Glutamatergic neuron (in vitro differentiated cells): Measurements from ENCODE around the gene XPNPEP3. TPM values are rescaled to one million over a fixed set of nuclear protein-coding genes. Genes with fewer than 3 reads are reported as not detected.
A peak's percentile ranks its signal among the peaks of the same experiment; 100 is the strongest.

ENCODE experiments used
- DNase-seq: peaks from one replicate; pipeline ENCODE4 v3.0.0; 2022
- H3K27ac Mint-ChIP-seq: one replicate; pipeline ENCODE4 v1.8.0; 2020; ENCODE audit warnings: mild to moderate bottlenecking, mixed read lengths, inconsistent platforms; ENCODE audit not compliant: unreplicated experiment
- H3K27me3 Mint-ChIP-seq: one replicate; pipeline ENCODE4 v1.8.0; 2020; ENCODE audit warnings: mild to moderate bottlenecking, moderate library complexity, mixed read lengths, inconsistent platforms; ENCODE audit not compliant: unreplicated experiment
- H3K36me3 Mint-ChIP-seq: one replicate; pipeline ENCODE4 v1.8.0; 2020; ENCODE audit warnings: mild to moderate bottlenecking, mixed read lengths, inconsistent platforms; ENCODE audit not compliant: unreplicated experiment
- H3K4me1 Mint-ChIP-seq: one replicate; pipeline ENCODE4 v1.8.0; 2020; ENCODE audit warnings: mild to moderate bottlenecking, low read depth, mixed read lengths, inconsistent platforms; ENCODE audit not compliant: unreplicated experiment
- H3K4me3 Mint-ChIP-seq: one replicate; pipeline ENCODE4 v1.8.0; 2020; ENCODE audit warnings: mild to moderate bottlenecking, mixed read lengths, inconsistent platforms; ENCODE audit not compliant: unreplicated experiment
- H3K9me3 Mint-ChIP-seq: one replicate; pipeline ENCODE4 v1.8.0; 2020; ENCODE audit warnings: mild to moderate bottlenecking, moderate library complexity, mixed read lengths, inconsistent platforms; ENCODE audit not compliant: unreplicated experiment
- total RNA-seq: library from RNA; stranded (reverse); fragmentation: NEBNext Ultra II Directional; extraction: Animal tissue kit (Norgen Biotek cat#: 25700); gene quantifications from one replicate; pipeline ENCODE4 v1.2.1, GENCODE V29; 2021; ENCODE audit not compliant: unreplicated experiment
- TF ChIP-seq, protein P1 (sequence below): fragments of 200-600 bp; sonication (generic); IDR thresholded peaks from one replicate; pipeline ENCODE4 v1.5.0; 2021; ENCODE audit not compliant: partially characterized antibody, unreplicated experiment

The XPNPEP3 gene
- total RNA-seq, 1 donor from 2014 or later = 20.7 TPM

DNA sequence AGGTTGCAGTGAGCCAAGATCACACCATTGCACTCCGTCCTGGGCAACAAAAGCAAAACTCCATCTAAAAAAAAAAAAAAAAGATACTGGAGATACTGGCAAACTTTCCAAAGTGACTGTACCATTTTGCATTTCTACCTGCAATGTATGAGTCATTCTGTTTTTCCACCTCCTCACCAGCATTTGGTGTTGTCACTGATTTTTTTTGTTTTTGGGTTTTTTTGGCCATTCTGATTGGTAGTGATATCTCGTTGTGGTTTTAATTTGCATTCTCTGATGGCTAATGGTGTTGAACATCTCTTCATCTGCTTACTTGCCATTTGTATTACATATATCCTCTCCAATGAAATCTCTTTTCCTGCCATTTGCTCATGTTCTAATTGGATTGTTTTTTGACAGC is 82.3 kb downstream of the XPNPEP3 start:
- Mint-ChIP-seq H3K9me3 (no peaks in the 10 kb centered on the region), H3K27me3 (no peaks in the 10 kb centered on the region), H3K4me3 (no peak overlapping the region), H3K27ac (no peak overlapping the region), H3K36me3 (no peaks in the 10 kb centered on the region), H3K4me1 (no peaks in the 10 kb centered on the region)
- no peak for DNase-seq
- TF ChIP-seq, protein P1, sequence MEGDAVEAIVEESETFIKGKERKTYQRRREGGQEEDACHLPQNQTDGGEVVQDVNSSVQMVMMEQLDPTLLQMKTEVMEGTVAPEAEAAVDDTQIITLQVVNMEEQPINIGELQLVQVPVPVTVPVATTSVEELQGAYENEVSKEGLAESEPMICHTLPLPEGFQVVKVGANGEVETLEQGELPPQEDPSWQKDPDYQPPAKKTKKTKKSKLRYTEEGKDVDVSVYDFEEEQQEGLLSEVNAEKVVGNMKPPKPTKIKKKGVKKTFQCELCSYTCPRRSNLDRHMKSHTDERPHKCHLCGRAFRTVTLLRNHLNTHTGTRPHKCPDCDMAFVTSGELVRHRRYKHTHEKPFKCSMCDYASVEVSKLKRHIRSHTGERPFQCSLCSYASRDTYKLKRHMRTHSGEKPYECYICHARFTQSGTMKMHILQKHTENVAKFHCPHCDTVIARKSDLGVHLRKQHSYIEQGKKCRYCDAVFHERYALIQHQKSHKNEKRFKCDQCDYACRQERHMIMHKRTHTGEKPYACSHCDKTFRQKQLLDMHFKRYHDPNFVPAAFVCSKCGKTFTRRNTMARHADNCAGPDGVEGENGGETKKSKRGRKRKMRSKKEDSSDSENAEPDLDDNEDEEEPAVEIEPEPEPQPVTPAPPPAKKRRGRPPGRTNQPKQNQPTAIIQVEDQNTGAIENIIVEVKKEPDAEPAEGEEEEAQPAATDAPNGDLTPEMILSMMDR = no peak

DNA sequence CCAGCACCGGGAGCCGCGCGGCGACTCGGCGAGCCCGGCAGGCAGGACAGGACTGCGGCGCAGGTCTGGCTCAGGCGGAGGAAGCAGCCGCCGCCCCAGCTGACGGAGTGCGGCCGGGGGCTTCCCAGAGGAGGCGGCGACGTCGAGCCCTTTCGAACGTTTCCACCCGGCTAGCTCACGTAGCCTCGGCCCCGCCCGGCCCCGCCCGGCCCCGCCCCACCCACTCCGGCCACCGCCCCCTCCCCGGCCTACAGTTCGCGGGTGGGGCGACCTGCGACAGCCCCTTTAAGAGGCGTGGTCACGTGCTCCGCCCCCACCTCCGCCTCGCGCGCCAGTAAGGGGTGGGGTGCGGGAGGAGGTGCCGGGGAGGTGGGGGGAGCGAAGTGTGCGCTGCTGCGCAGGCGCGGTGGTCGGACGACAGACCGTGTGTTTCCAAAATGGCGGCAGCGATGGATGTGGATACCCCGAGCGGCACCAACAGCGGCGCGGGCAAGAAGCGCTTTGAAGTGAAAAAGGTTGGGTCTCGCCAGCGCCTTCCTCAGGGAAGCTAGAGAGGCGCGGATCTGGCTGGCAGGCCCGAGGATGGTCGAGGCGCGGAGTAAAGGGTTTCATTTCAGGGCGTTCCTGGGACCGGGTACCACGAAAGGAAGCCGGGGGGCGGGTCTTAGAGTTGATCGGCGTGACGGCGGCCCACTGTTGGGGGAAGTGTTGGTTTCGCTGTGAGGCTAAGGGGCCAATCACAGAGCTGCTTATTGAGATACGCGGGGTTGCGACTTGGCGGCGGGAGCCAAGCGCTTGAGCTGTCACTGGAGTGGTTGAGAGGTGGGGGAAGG is 94.2 kb downstream of the XPNPEP3 start, which contains the start of gene RBX1:
Gene RBX1 (plus strand): TSS at position 417 of the 833 bp plus-strand sequence. CDS start 21 bp downstream, at position 438.
- peak within 1 kb of the TSS; percentile 96 for H3K4me3 Mint-ChIP-seq
- peaks cover 11% of the 10 kb centered on the region for H3K9me3 Mint-ChIP-seq
- H3K27ac Mint-ChIP-seq = peak within 1 kb of the TSS; percentile 99
- H3K27me3 Mint-ChIP-seq = peaks cover 9% of the 10 kb centered on the region
- peak; percentile 98 for DNase-seq
- H3K4me1 Mint-ChIP-seq = peaks cover 6% of the 10 kb centered on the region
- TF ChIP-seq, protein P1 = no peak
- H3K36me3 Mint-ChIP-seq = no peaks in the 10 kb centered on the region

DNA sequence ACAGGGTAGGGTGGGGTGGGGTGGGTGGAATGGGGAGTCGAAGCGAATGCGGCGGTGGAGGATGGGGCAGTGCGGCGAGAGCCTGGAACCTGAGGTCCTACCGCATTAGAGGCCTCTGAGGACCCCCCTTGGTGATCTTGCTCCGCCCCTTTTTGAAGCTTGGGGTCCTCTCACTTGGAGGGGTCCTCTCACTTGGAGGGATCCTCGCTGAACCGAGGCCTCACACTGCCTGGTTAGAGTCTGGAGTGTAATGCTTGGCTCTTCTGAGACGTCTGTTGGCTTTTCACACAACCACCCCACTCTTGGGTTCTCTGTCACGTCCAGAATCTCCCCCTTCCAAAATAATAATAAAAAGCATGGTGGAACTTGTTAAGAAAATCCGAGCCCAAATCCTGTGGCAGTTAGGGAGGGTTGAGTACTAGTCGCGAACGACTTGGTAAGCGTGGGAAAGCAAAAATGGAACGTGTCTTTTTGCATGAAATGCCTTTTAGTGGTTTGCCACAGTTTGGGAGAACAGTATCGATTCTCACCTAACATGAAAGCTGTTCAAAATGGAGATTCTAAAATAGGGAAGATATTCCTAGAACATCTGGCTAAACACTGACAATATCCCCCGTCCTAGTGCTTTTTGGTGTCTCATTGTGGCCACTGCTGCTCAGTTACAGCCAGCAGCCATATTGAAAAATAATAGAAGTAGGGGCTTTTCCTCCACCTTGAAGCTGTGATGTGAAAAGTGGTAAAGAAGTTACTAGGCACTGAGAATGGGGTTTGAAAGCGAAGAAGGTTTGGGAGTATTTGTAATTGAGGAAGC is 95.1 kb downstream of the XPNPEP3 start:
- Mint-ChIP-seq H3K27me3 (peaks cover 9% of the 10 kb centered on the region), H3K4me3 (peak overlapping the region; percentile 96), H3K9me3 (peaks cover 11% of the 10 kb centered on the region), H3K27ac (peak overlapping the region; percentile 99), H3K36me3 (no peaks in the 10 kb centered on the region), H3K4me1 (peaks cover 6% of the 10 kb centered on the region)
- DNase-seq = no peak
- TF ChIP-seq, protein P1 = no peak

DNA sequence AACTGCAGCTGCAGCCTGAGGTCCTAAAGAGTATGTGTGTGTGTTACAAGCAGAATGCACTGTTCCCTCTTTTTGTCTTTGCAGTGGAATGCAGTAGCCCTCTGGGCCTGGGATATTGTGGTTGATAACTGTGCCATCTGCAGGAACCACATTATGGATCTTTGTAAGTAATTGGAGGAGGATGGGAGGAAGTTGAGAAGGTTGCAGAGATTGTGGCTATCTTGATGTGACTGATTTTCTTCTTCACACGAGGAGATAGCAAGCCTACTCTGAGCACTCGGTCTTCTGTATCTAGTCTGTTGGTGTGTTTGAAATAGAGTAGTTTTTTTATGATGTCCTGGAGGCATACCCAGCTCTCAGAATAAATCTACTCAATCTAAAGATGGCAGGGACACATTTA is 96.5 kb downstream of the XPNPEP3 start:
- peak overlapping the region; percentile 36 for H3K27ac Mint-ChIP-seq
- DNase-seq = no peak
- H3K4me3 Mint-ChIP-seq = peak overlapping the region; percentile 36
- H3K27me3 Mint-ChIP-seq = peaks cover 9% of the 10 kb centered on the region
- TF ChIP-seq, protein P1 = no peak
- peaks cover 11% of the 10 kb centered on the region for H3K9me3 Mint-ChIP-seq
- peaks cover 6% of the 10 kb centered on the region for H3K4me1 Mint-ChIP-seq
- H3K36me3 Mint-ChIP-seq = no peaks in the 10 kb centered on the region
